ENCODE measurements around the gene COPB1. TPM values are rescaled to one million over a fixed set of nuclear protein-coding genes. Genes with fewer than 3 reads are reported as not detected.

COPB1 gene
- total RNA-seq, 4 donors from 2014 or later: 64.1 to 85.2 (median 80.5) TPM

GRCh38 chr11:14519597-14519916, 19.9 kb upstream of the COPB1 start:
- peak overlapping the region; percentile 84 to 89 (median 88) for H3K27ac ChIP-seq (replicated peaks in 1 of 4)
- no peak for DNase-seq (ENCODE audit: extremely low spot score)
- H3K36me3 ChIP-seq: peaks cover 19 to 39% (median 31%) of the 10 kb centered on the region in 4 donors
- TF ChIP-seq POLR2A (IDR thresholded peaks at IDR 0.05; ENCODE audit: low read depth): no peak
- no peak for TF ChIP-seq CTCF (IDR thresholded peaks at IDR 0.05)
- no peak for TF ChIP-seq POLR2AphosphoS5 (IDR thresholded peaks at IDR 0.05)
- no peak for TF ChIP-seq EP300 (IDR thresholded peaks at IDR 0.05)
- H3K4me3 ChIP-seq: peak overlapping the region; percentile 78 to 86 (median 79)
- WGBS: 0% methylated on average over 10 of the region's 10 CpGs
- H3K27me3 ChIP-seq: no peaks in the 10 kb centered on the region
- intact Hi-C loops (cut with DNase I): no loop called here
- H3K9me3 ChIP-seq: no peaks in the 10 kb centered on the region
- H3K4me1 ChIP-seq: peaks cover 13 to 25% (median 23%) of the 10 kb centered on the region in 4 donors

- TF ChIP-seq POLR2A (IDR thresholded peaks at IDR 0.05; ENCODE audit: low read depth) (no peak), CTCF (IDR thresholded peaks at IDR 0.05) (no peak), POLR2AphosphoS5 (IDR thresholded peaks at IDR 0.05) (no peak), EP300 (IDR thresholded peaks at IDR 0.05) (no peak)
- H3K9me3 ChIP-seq: no peaks in the 10 kb centered on the region
- peak overlapping the region in 1 of 4 donors; percentile 84 for H3K27ac ChIP-seq (replicated peaks in 1 of 4)
- H3K4me1 ChIP-seq: peaks cover 13 to 25% (median 23%) of the 10 kb centered on the region in 4 donors
- peak overlapping the region; percentile 78 to 86 (median 79) for H3K4me3 ChIP-seq
- DNase-seq (ENCODE audit: extremely low spot score): no peak
- WGBS: 81% methylated on average over 3 of the region's 3 CpGs
- H3K36me3 ChIP-seq: peaks cover 19 to 46% (median 37%) of the 10 kb centered on the region in 4 donors
- intact Hi-C loops (cut with DNase I): no loop called here
- no peaks in the 10 kb centered on the region for H3K27me3 ChIP-seq
These were observed 19.2 kb upstream of the COPB1 start for GRCh38 chr11:14518820-14519219.

- 97% methylated on average over 4 of the region's 4 CpGs for WGBS
- H3K9me3 ChIP-seq: no peaks in the 10 kb centered on the region
- no peak for DNase-seq (ENCODE audit: extremely low spot score)
- intact Hi-C loops (cut with DNase I): no loop called here
- H3K4me1 ChIP-seq: peaks cover 8 to 14% (median 10%) of the 10 kb centered on the region in 4 donors
- H3K4me3 ChIP-seq: no peak overlapping the region
- no peaks in the 10 kb centered on the region for H3K27me3 ChIP-seq
- H3K27ac ChIP-seq (replicated peaks in 1 of 4): no peak overlapping the region
- TF ChIP-seq EP300 (IDR thresholded peaks at IDR 0.05) (no peak), CTCF (IDR thresholded peaks at IDR 0.05) (no peak), POLR2A (IDR thresholded peaks at IDR 0.05; ENCODE audit: low read depth) (no peak), POLR2AphosphoS5 (IDR thresholded peaks at IDR 0.05) (no peak)
- peaks cover 51 to 97% (median 79%) of the 10 kb centered on the region in 4 donors for H3K36me3 ChIP-seq
These were observed 14.2 kb upstream of the COPB1 start for GRCh38 chr11:14513800-14514199.

GRCh38 chr11:14506532-14506931, 6.9 kb upstream of the COPB1 start:
- H3K4me1 ChIP-seq: no peaks in the 10 kb centered on the region
- no peak for DNase-seq (ENCODE audit: extremely low spot score)
- H3K4me3 ChIP-seq: no peak overlapping the region
- H3K27ac ChIP-seq (replicated peaks in 1 of 4): no peak overlapping the region
- intact Hi-C loops (cut with DNase I): no loop called here
- TF ChIP-seq EP300 (IDR thresholded peaks at IDR 0.05) (no peak), CTCF (IDR thresholded peaks at IDR 0.05) (no peak), POLR2A (IDR thresholded peaks at IDR 0.05; ENCODE audit: low read depth) (no peak), POLR2AphosphoS5 (IDR thresholded peaks at IDR 0.05) (no peak)
- no peaks in the 10 kb centered on the region for H3K27me3 ChIP-seq
- 94% methylated on average over 3 of the region's 3 CpGs for WGBS
- H3K36me3 ChIP-seq: peaks cover 42 to 91% (median 75%) of the 10 kb centered on the region in 4 donors
- no peaks in the 10 kb centered on the region for H3K9me3 ChIP-seq

GRCh38 chr11:14503023-14503422, 3.4 kb upstream of the COPB1 start:
- no peak for DNase-seq (ENCODE audit: extremely low spot score)
- TF ChIP-seq CTCF (IDR thresholded peaks at IDR 0.05): no peak
- no peak for TF ChIP-seq EP300 (IDR thresholded peaks at IDR 0.05)
- no peak for TF ChIP-seq POLR2AphosphoS5 (IDR thresholded peaks at IDR 0.05)
- no peak for TF ChIP-seq POLR2A (IDR thresholded peaks at IDR 0.05; ENCODE audit: low read depth)
- Histone ChIP-seq H3K36me3 (peaks cover 26 to 58% (median 49%) of the 10 kb centered on the region in 4 donors), H3K9me3 (no peaks in the 10 kb centered on the region), H3K27ac (replicated peaks in 1 of 4) (no peak overlapping the region), H3K27me3 (no peaks in the 10 kb centered on the region), H3K4me1 (peaks cover 10 to 22% (median 18%) of the 10 kb centered on the region in 4 donors), H3K4me3 (no peak overlapping the region)
- 83% methylated on average over 1 of the region's 1 CpG for WGBS
- intact Hi-C loops (cut with DNase I): no loop called here
